ENCODE measurements around the gene TRAPPC10. TPM values are rescaled to one million over a fixed set of nuclear protein-coding genes. Genes with fewer than 3 reads are reported as not detected.

Gene TRAPPC10
- total and polyA plus RNA-seq, 2 of the 8 experiments (the other 6 are each of a cell fraction or from before 2014, with no cell fraction given) = 18.5 to 29.8 TPM

GRCh38 chr21:43997766-43998742 lies 14.1 kb upstream of the TRAPPC10 start:
- no peak overlapping the region for H2BK20ac ChIP-seq (ENCODE audit: low read length)
- no peaks in the 10 kb centered on the region for H3K9me3 ChIP-seq (ENCODE audit: insufficient read depth in 2 of 2, low read depth in 1 of 2, low read length in 1 of 2)
- no peak overlapping the region for H3K4ac ChIP-seq (replicated peaks; ENCODE audit: insufficient read length, low read depth, low read length)
- ChIA-PET CTCF (ENCODE audit: partially characterized antibody) (interaction anchor here (0.6 kb wide), 1 partner anchor 71 kb away, joined by 3 read pairs; no protein-coding TSS in a partner anchor), POLR2A (ENCODE audit: partially characterized antibody) (interaction anchor here (0.6 to 2.1 kb wide), 3 partner anchors 16 to 848 kb away, joined by 3 to 4 read pairs (median 3); partner anchors contain the start of gene RRP1)
- H3K4me2 ChIP-seq (ENCODE audit: insufficient read depth in 1 of 2, low read depth in 2 of 2, low read length in 2 of 2) = no peak overlapping the region
- no peak overlapping the region for H2AFZ ChIP-seq (ENCODE audit: low read length)
- no peak overlapping the region for H3K9ac ChIP-seq (replicated peaks in 1 of 4; ENCODE audit: extremely low read depth in 1 of 4, low read depth in 3 of 4, low read length in 3 of 4)
- no peaks in the 10 kb centered on the region for H3K36me3 ChIP-seq (ENCODE audit: control insufficient read depth in 2 of 4, insufficient read depth in 4 of 4, low read length in 3 of 4)
- H3K56ac ChIP-seq (replicated peaks; ENCODE audit: insufficient read length, low read depth, low read length) = no peak overlapping the region
- no peak for DNase-seq (ENCODE audit: low read depth in 1 of 2, low spot score in 2 of 2)
- H2BK120ac ChIP-seq (replicated peaks; ENCODE audit: low read depth, low read length) = no peak overlapping the region
- no peak overlapping the region for H2BK12ac ChIP-seq (ENCODE audit: low read depth, low read length)
- H4K20me1 ChIP-seq (replicated peaks in 1 of 2; ENCODE audit: control insufficient read depth in 1 of 2, insufficient read depth in 2 of 2, low read length in 2 of 2) = no peaks in the 10 kb centered on the region
- no peak overlapping the region for H2AK5ac ChIP-seq (ENCODE audit: low read depth, low read length)
- no peaks in the 10 kb centered on the region; a peak in 1 of 7 replicates for H3K4me1 ChIP-seq (replicated peaks in 1 of 4; ENCODE audit: control insufficient read depth in 3 of 4, insufficient read depth in 4 of 4, low read length in 3 of 4)
- H3K27me3 ChIP-seq (replicated peaks in 1 of 4; ENCODE audit: control insufficient read depth in 3 of 4, extremely low read depth in 1 of 4, insufficient read depth in 3 of 4, low read length in 3 of 4) = no peaks in the 10 kb centered on the region
- no peak overlapping the region for H3K4me3 ChIP-seq (ENCODE audit: extremely low read depth in 1 of 4, insufficient read depth in 2 of 4, low read depth in 3 of 4, low read length in 4 of 4)
- H3K23ac ChIP-seq (ENCODE audit: insufficient read length) = no peak overlapping the region
- no peak overlapping the region for H3K18ac ChIP-seq (ENCODE audit: extremely low read depth, low read length)
- H3K23me2 ChIP-seq (ENCODE audit: low read depth, low read length) = no peaks in the 10 kb centered on the region
- 87% methylated on average over 5 of the region's 5 CpGs; no CpG with 5 or more reads in 1 of the 2 experiments for WGBS, 2 experiments (ENCODE audit: extremely low coverage in 1 of 2, insufficient coverage in 1 of 2, insufficient read length in 1 of 2, insufficient replicate concordance in 2 of 2, low coverage in 1 of 2, low lambda C conversion rate in 2 of 2, missing lambda C conversion rate in 1 of 2)
- no peak overlapping the region for H4K8ac ChIP-seq (ENCODE audit: extremely low read depth, insufficient read depth, low read length)
- H4K91ac ChIP-seq (replicated peaks; ENCODE audit: insufficient read length, low read length) = no peak overlapping the region
- no peak overlapping the region for H2BK5ac ChIP-seq (ENCODE audit: low read depth, low read length)
- H3K79me1 ChIP-seq (ENCODE audit: low read depth, low read length) = no peaks in the 10 kb centered on the region
- no peak overlapping the region for H4K5ac ChIP-seq (ENCODE audit: insufficient read length, low read depth, low read length)
- no peak overlapping the region for H3K14ac ChIP-seq (ENCODE audit: insufficient read length)
- H3K79me2 ChIP-seq (ENCODE audit: control insufficient read depth in 1 of 2, insufficient read depth in 2 of 2, low read length in 2 of 2) = no peaks in the 10 kb centered on the region
- H2BK15ac ChIP-seq (ENCODE audit: low read length) = no peak overlapping the region
- no peak overlapping the region for H3K27ac ChIP-seq (ENCODE audit: low read depth, low read length)
- no peak for FAIRE-seq
- TF ChIP-seq, protein P1, sequence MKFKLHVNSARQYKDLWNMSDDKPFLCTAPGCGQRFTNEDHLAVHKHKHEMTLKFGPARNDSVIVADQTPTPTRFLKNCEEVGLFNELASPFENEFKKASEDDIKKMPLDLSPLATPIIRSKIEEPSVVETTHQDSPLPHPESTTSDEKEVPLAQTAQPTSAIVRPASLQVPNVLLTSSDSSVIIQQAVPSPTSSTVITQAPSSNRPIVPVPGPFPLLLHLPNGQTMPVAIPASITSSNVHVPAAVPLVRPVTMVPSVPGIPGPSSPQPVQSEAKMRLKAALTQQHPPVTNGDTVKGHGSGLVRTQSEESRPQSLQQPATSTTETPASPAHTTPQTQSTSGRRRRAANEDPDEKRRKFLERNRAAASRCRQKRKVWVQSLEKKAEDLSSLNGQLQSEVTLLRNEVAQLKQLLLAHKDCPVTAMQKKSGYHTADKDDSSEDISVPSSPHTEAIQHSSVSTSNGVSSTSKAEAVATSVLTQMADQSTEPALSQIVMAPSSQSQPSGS (IDR thresholded peaks at IDR 0.05; ENCODE audit: low read length) = no peak
- TF ChIP-seq POLR2AphosphoS5 (IDR thresholded peaks at IDR 0.05; ENCODE audit: low read depth, low read length) (no peak), CTCF (IDR thresholded peaks at IDR 0.05; ENCODE audit: control extremely low read depth in 1 of 3, insufficient read depth in 1 of 3, low read depth in 1 of 3, low read length in 3 of 3) (no peak), GTF2F1 (IDR thresholded peaks at IDR 0.05; ENCODE audit: borderline replicate concordance, low read depth, low read length) (no peak), ASH2L (IDR thresholded peaks at IDR 0.05; ENCODE audit: low read length) (no peak), CBX5 (IDR thresholded peaks at IDR 0.05; ENCODE audit: low read depth, low read length) (no peak), ZNF274 (IDR thresholded peaks at IDR 0.05; ENCODE audit: borderline replicate concordance, extremely low read depth, low read length) (no peak)
